SK-N-DZ (cell line): ENCODE measurements around the gene METTL26.

ENCODE experiments used
- DNase-seq: peaks from one replicate; pipeline ENCODE4 v3.0.0-alpha.2; 2015; ENCODE audit warnings: low spot score

Gene METTL26

GRCh38 chr16:674968-675883 lies 39.1 kb upstream of the METTL26 start, which contains the start of gene RHBDL1:
Gene RHBDL1 (plus strand): TSS chr16:675671. CDS start chr16:675791, 120 bp downstream.
- DNase-seq = peak; percentile 54

GRCh38 chr16:674214-674881 lies 38.2 kb upstream of the METTL26 start:
- no peak for DNase-seq

GRCh38 chr16:673399-673991 lies 37.4 kb upstream of the METTL26 start:
- no peak for DNase-seq

GRCh38 chr16:672851-673250 lies 36.7 kb upstream of the METTL26 start:
- no peak for DNase-seq

DNA sequence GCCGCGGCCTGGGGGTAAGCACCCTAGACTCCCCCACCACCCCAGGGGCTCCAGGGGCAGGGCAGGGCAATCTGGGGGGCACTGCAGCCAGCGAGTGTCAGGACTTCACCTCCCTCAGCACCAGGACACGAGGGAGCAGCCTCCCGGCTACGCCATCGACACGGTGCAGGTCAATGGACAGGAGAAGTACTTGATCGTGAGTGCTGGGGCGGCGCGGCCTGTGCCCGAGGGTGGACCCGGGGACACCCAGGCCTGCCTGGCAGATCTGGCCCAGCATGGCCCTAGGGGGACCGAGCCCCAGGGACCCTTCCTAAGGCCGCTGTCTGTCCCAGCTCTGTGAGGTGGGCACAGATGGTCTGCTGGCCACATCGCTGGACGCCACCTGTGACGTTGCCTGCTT lies 36.3 kb upstream of the METTL26 start:
- no peak for DNase-seq

DNA sequence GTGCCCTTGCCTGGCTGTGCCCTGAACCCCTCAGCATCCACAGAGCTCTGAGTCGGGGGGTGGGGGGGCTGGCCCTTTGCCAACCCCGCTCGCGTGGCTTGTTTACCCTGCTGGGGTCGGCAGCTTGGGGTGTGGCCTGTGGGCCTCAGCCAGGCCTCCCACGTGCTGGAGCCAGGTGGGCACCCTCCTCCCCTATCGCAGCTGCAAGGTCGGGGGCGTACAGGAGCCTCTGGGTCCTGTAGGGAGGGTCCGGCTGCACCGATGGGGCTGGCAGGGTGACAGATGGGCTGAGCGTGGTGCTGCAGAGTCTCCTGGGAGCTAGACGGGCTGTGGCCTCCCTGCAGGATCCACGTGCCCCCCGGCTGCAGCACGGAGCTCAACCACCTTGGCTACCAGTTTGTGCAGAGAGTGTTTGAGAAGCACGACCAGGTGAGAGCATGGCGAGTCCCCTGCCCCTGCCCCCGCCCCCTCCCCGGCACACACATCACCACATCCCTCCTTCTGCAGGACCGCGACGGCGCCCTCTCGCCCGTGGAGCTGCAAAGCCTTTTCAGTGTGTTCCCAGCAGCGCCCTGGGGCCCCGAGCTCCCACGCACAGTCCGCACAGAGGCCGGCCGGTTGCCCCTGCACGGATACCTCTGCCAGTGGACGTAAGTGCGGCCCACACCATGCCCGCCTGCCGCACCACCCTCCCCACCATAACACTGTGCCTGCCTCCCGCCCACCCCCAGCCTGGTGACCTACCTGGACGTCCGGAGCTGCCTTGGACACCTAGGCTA lies 35.4 kb upstream of the METTL26 start:
- DNase-seq = no peak

- no peak for DNase-seq
These were observed 34.6 kb upstream of the METTL26 start for GRCh38 chr16:670485-671352.

DNA sequence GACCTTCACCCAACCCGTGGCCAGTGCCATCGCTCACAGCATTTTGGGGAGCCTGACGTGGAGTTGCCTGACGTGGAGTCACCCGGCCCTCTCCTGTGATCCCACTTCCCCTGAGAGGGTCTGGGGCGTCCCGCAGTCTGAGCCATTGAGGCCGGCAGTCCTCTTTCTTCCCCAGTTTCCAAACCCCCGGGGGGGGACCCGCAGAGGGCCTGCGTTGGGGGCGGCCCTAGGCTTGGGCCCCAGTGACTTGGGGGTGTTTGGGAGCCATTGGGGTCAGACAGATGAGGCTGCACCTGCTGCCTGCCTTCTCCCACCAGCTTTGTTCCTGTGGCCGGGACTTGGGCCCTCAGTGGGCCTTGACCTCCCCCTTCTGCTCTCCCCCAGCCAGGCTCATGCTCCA lies 33.6 kb upstream of the METTL26 start:
- DNase-seq = no peak

GRCh38 chr16:668519-669171 lies 32.5 kb upstream of the METTL26 start:
- no peak for DNase-seq

DNA sequence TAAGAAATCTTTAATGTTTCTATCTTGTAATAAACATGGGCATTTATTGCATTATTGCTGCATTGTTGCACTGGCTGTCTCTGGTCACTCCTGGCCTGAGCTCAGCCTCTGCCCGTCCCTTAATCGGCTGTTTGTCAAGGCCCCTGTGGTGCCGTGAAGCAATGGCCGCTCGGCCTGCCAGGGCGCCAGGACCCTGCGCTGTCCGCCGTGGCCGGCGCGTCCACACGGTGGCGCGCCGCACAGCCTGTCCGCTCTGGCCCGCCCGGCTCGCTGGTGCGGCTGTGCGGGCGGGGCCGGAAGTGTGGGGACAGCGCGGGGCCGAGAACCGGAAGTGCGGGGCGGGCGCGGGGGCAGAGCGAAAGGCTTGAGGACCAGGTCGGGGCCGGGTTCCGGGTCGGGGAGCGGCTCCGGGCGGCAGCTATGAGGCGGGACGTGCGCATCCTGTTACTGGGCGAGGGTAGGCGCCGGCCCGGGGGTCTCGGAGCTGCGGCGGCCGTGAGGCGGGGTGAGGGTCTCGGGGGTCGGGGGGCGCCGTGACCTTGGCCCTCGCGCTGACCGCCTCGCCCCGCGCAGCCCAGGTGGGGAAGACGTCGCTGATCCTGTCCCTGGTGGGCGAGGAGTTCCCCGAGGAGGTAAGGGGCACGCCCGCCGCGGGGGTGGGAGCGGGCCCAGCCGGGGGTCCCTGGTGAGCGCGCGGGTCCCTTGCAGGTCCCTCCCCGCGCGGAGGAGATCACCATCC lies 31.8 kb upstream of the METTL26 start, which contains the start of gene RHOT2:
TSS of gene RHOT2 (plus strand) at position 353 of the 739 bp plus-strand sequence. CDS start at position 421, 68 bp downstream.
- DNase-seq = peak; percentile 86

DNA sequence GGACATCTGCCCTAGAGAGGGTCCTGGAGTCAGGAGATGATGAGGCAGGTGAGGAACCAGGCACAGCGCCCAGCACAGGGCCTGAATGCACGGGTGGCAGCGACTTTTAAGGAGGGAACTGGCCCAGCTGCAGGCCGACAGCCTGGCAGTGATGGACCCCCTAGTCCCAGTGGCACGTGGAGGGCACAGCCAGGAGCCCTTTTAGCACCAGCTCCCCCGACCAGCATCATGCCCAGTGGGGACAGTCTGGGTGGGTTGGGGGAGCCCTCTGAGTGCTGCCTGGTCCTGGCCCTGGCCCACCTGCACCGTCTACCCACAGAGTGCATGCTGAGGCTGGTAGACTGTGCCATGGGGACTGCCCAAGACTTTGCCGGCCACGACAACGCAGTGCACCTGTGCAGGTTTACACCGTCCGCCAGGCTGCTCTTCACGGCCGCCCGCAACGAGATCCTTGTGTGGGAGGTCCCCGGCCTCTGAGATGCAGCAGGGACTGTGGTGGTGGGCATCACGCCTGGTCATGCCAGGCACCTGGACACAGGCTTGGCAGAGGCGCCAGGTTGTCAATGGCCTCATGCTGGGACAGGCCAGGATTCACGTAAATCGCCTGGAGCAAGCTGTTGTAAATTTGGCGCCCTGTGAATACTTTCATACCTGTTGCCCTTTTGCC lies 31.1 kb upstream of the METTL26 start:
- DNase-seq = no peak

DNA sequence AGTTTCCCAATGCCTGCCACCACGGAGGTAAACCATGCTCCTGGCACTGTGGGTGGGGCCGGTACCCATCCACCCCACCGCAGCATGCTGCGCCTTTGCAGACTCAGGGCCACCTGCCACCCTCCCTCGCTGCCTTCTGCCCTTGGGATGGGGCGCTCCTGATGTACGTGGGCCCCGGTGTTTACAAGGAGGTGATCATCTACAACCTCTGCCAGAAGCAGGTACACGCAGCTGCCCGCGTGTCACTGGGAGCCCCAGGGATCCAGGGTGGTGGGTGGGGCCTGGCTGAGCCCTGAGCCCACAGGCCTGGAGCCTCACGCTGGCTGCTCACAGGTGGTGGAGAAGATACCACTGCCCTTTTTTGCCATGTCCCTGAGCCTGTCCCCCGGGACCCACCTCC lies 30.5 kb upstream of the METTL26 start:
- no peak for DNase-seq

DNA sequence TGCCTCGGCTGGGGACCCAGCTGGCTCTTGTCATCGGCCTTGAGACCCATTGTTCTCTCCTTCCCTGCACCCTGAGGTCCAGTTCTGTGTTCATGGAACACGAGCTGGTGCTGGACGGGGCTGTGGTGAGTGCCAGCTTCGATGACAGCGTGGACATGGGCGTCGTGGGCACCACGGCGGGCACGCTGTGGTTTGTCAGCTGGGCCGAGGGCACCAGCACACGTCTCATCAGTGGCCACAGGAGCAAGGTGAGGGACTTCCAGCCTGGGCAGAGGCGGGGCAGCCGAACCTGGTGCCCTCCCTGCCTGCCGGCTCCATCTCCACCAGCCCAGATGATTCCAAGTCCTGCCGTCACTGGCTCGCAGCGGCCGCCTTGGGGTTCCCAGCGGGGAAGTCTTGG lies 26.5 kb upstream of the METTL26 start:
- no peak for DNase-seq

- no peak for DNase-seq
These were observed 26.0 kb upstream of the METTL26 start for GRCh38 chr16:662095-662494.

DNA sequence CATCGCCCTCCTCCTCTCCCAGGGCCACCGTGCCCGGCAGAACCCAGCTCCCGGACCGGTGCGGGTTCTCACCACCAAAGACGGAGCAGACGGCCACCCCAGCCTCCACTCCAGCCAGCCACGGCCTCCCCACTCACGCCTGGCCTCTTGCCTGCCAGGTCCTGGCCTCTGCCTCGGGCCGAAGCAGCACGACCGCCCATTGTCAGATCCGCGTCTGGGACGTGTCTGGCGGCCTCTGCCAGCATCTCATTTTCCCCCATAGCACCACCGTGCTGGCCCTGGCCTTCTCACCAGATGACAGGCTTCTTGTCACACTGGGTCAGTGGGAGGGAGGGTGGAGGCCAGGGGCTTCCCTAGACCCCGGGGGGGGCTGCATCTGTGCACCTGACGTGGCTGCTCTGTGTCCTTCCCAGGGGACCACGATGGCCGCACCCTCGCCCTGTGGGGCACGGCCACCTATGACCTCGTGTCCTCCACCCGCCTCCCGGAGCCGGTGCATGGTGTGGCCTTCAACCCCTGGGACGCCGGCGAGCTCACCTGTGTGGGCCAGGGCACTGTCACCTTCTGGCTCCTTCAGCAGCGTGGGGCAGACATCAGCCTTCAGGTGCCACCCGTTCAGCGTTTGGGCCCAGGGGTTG lies 25.2 kb upstream of the METTL26 start:
- DNase-seq = no peak

- peak; percentile 92 for DNase-seq
These were observed 24.5 kb upstream of the METTL26 start for GRCh38 chr16:660459-661183.

DNA sequence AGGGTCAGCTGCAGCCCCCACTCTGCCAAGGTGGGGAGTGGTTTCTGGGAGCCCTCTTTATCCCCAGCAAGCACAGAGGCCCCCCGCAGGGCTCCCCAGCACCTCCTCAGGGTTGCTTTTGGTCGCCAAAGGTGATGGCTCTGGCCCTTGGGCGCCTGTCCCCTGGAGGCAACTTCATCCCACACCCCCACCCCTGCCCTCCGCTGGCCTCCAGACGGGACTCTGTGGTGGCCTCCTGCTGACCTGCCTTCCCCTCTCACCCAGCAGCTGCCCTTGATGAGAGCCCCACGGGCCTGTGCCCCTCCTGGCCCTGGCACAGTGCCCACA lies 24.0 kb upstream of the METTL26 start:
- no peak for DNase-seq

DNA sequence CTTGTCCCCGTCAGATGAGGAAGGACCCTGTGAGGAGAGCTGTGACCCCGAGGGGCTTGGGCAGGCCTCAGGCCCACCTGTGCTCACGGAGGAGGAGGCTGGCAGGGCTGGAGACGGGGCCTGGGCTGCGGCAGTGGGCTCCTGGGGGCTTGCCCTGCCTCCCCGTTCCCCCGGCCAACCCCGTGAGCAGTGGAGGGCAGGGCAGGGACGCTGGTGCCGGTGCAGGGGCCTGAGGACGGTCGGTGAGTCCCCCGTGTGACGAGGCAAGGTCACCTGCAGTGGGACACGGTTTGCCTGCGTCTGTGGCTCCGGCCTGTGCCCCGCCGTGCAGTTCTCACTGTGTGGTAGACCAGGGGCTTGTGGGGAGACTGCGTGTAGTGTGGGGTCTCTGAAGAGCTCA lies 23.5 kb upstream of the METTL26 start:
- DNase-seq = no peak
